GOT3 (cell line): ENCODE results near the gene GALNT14.

Experiments used
- DNase-seq: peaks from one replicate; lab custom pipeline; 2025; ENCODE audit warnings: mixed read lengths; lab: John Stamatoyannopoulos, UW

The GALNT14 gene

GRCh38 chr2:31087491-31087890, 50.7 kb downstream of the GALNT14 start:
- DNase-seq: no peak

- DNase-seq: no peak
Measured at GRCh38 chr2:31086590-31086989, 51.6 kb downstream of the GALNT14 start.

- no peak for DNase-seq
Measured at GRCh38 chr2:31083234-31083993, 54.8 kb downstream of the GALNT14 start.

GRCh38 chr2:31082002-31082401, 56.2 kb downstream of the GALNT14 start:
- no peak for DNase-seq

GRCh38 chr2:31081492-31081891, 56.7 kb downstream of the GALNT14 start:
- no peak for DNase-seq

GRCh38 chr2:31080361-31080760, 57.9 kb downstream of the GALNT14 start:
- DNase-seq: no peak

GRCh38 chr2:31079665-31080064, 58.6 kb downstream of the GALNT14 start:
- no peak for DNase-seq

GRCh38 chr2:31078579-31079105, 59.6 kb downstream of the GALNT14 start:
- DNase-seq: no peak

- no peak for DNase-seq
Measured at GRCh38 chr2:31078011-31078410, 60.2 kb downstream of the GALNT14 start.

GRCh38 chr2:31075941-31076590, 62.2 kb downstream of the GALNT14 start:
- no peak for DNase-seq

GRCh38 chr2:31075431-31075830, 62.8 kb downstream of the GALNT14 start:
- DNase-seq: no peak

GRCh38 chr2:31071741-31072140, 66.5 kb downstream of the GALNT14 start:
- DNase-seq: no peak

GRCh38 chr2:31070339-31071125, 67.7 kb downstream of the GALNT14 start:
- no peak for DNase-seq

- no peak for DNase-seq
Measured at GRCh38 chr2:31069643-31070325, 68.5 kb downstream of the GALNT14 start.

GRCh38 chr2:31067259-31067658, 71.0 kb downstream of the GALNT14 start:
- DNase-seq: no peak

GRCh38 chr2:31066551-31066950, 71.7 kb downstream of the GALNT14 start:
- DNase-seq: no peak

- DNase-seq: no peak
Measured at GRCh38 chr2:31066086-31066485, 72.2 kb downstream of the GALNT14 start.

- DNase-seq: no peak
Measured at GRCh38 chr2:31065356-31065755, 72.9 kb downstream of the GALNT14 start.

GRCh38 chr2:31060397-31060796, 77.8 kb downstream of the GALNT14 start:
- no peak for DNase-seq

GRCh38 chr2:31058096-31059035, 79.9 kb downstream of the GALNT14 start:
- DNase-seq: no peak

GRCh38 chr2:31057691-31058090, 80.5 kb downstream of the GALNT14 start:
- DNase-seq: no peak
